DMS 273 (cell line): ENCODE data around the gene RAPGEF4.

Experiments used
- DNase-seq: peaks from one replicate; lab custom pipeline; 2025; ENCODE audit not compliant: unreplicated experiment; lab: John Stamatoyannopoulos, UW

The RAPGEF4 gene

GRCh38 chr2:172821370-172822338 lies 86.0 kb downstream of the RAPGEF4 start:
- no peak for DNase-seq

GRCh38 chr2:172822585-172822984 lies 86.9 kb downstream of the RAPGEF4 start:
- no peak for DNase-seq

GRCh38 chr2:172823261-172823850 lies 87.7 kb downstream of the RAPGEF4 start:
- no peak for DNase-seq

- DNase-seq = no peak
These were observed 90.9 kb downstream of the RAPGEF4 start for GRCh38 chr2:172826522-172826921.

- no peak for DNase-seq
These were observed 93.6 kb downstream of the RAPGEF4 start for GRCh38 chr2:172829229-172829628.

- DNase-seq = no peak
These were observed 94.8 kb downstream of the RAPGEF4 start for GRCh38 chr2:172830482-172830881.

GRCh38 chr2:172833898-172834297 lies 98.3 kb downstream of the RAPGEF4 start:
- DNase-seq = no peak

- no peak for DNase-seq
These were observed 99.2 kb downstream of the RAPGEF4 start for GRCh38 chr2:172834881-172835280.

- DNase-seq = no peak
These were observed 100.7 kb downstream of the RAPGEF4 start for GRCh38 chr2:172836347-172836821.

- DNase-seq = no peak
These were observed 101.2 kb downstream of the RAPGEF4 start for GRCh38 chr2:172836827-172837226.

- no peak for DNase-seq
These were observed 103.8 kb downstream of the RAPGEF4 start for GRCh38 chr2:172839446-172839845.

- no peak for DNase-seq
These were observed 107.0 kb downstream of the RAPGEF4 start for GRCh38 chr2:172842511-172843265.

- DNase-seq = no peak
These were observed 107.6 kb downstream of the RAPGEF4 start for GRCh38 chr2:172843266-172843582.

GRCh38 chr2:172843902-172844715 lies 108.5 kb downstream of the RAPGEF4 start:
- no peak for DNase-seq

- DNase-seq = no peak
These were observed 109.5 kb downstream of the RAPGEF4 start for GRCh38 chr2:172845028-172845630.

GRCh38 chr2:172846551-172846950 lies 110.9 kb downstream of the RAPGEF4 start:
- no peak for DNase-seq

- DNase-seq = no peak
These were observed 111.5 kb downstream of the RAPGEF4 start for GRCh38 chr2:172847188-172847587.

GRCh38 chr2:172848519-172848918 lies 112.9 kb downstream of the RAPGEF4 start:
- DNase-seq = no peak

GRCh38 chr2:172849519-172850217 lies 114.0 kb downstream of the RAPGEF4 start:
- no peak for DNase-seq

GRCh38 chr2:172855588-172855987 lies 119.9 kb downstream of the RAPGEF4 start:
- no peak for DNase-seq
